Ramos (cell line): Measurements from ENCODE around the gene CR1.
"Not testable (repeated sequence)": the region's sequence is repeated elsewhere in the genome, so short reads cannot be mapped to it uniquely, and the experiment has no call there.

ENCODE experiments used
- in situ Hi-C: fragments of 300-500 bp; cut with MboI; formaldehyde crosslinking; loops from one replicate; pipeline ENCODE4 v1.14.3; 2022; ENCODE audit warnings: low sequenced_read_pairs; ENCODE audit not compliant: unreplicated experiment

The CR1 gene

DNA sequence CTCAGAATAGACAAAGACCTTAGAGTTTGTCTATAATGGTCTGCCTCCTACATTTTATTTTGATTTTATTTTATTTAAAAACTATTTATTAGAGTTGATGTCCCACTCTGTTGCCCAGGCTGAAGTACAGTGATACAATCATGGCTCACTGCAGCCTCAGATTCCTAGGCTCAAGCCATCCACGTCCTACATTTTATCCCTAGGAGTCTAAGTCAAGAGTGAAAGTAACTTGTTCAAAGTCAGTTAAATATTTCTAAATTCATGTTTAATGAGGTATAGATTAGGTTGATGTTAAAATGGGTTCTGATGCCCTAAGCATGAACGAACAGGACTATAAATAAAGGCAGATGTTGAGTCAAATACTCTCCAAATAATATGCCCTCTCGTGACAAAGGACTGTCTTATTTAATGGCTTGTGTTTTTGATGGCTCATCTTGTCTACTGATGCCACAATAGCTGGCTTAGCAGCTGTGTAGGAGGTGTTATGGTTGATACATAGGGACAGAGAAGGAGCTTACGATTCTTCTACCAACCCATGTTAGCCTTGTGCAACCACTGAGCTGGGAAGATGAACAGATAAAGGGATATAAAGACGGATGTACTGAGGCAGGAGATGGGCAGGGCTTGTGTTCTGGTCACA lies 83.0 kb downstream of the CR1 start:
- in situ Hi-C loops: no loop called here

GRCh38 chr1:207579436-207579799 lies 83.5 kb downstream of the CR1 start:
- in situ Hi-C loops: no loop called here

DNA sequence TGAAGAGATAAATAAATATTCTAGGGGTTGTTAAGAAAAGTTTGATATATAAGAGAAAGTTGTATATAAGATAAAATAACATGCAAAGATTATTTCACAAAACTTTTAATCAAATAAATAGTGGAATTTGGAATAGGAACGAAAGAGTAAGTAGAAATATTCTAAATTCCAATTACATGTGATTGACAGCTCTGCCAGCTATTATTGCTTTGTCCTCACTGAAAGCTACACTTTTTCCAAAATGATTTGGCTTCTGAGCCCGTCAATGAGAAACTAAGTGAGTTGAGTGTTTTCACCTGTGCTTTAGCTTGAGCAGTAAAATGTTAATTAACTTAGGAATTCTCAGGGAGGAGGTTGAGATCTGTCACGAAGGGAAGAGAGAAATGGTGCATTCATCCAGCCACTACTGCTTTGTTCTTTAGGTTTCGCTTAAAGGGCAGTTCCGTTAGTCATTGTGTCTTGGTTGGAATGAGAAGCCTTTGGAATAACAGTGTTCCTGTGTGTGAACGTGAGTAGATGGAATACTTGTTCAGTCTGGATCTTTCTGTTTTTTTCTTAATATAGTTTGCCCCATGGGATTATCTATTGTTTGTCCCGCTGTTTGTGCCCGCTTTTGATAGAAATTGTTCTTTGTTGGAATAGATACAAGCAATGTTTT lies 85.7 kb downstream of the CR1 start:
- in situ Hi-C loops: no loop called here

GRCh38 chr1:207589506-207589905 lies 93.5 kb downstream of the CR1 start:
- in situ Hi-C loops: not testable (repeated sequence)

DNA sequence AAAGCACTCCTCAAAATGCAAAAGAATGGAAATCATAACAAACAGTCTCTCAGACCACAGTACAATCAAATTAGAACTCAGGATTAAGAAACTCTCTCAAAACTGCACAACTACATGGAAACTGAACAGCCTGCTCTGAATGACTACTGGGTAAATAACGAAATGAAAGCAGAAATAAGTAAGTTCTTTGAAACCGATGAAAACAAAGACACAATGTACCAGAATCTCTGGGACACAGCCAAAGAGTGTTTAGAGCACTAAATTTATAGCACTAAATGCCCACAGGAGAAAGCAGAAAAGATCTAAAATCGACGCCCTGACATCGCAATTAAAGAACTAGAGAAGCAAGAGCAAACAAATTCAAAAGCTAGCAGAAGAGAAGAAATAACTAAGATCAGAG lies 95.2 kb downstream of the CR1 start:
- in situ Hi-C loops: not testable (repeated sequence)

- in situ Hi-C loops: not testable (repeated sequence)
Observed at GRCh38 chr1:207594095-207594494, 98.1 kb downstream of the CR1 start.

GRCh38 chr1:207603777-207604176 lies 107.8 kb downstream of the CR1 start:
- in situ Hi-C loops: no loop called here

DNA sequence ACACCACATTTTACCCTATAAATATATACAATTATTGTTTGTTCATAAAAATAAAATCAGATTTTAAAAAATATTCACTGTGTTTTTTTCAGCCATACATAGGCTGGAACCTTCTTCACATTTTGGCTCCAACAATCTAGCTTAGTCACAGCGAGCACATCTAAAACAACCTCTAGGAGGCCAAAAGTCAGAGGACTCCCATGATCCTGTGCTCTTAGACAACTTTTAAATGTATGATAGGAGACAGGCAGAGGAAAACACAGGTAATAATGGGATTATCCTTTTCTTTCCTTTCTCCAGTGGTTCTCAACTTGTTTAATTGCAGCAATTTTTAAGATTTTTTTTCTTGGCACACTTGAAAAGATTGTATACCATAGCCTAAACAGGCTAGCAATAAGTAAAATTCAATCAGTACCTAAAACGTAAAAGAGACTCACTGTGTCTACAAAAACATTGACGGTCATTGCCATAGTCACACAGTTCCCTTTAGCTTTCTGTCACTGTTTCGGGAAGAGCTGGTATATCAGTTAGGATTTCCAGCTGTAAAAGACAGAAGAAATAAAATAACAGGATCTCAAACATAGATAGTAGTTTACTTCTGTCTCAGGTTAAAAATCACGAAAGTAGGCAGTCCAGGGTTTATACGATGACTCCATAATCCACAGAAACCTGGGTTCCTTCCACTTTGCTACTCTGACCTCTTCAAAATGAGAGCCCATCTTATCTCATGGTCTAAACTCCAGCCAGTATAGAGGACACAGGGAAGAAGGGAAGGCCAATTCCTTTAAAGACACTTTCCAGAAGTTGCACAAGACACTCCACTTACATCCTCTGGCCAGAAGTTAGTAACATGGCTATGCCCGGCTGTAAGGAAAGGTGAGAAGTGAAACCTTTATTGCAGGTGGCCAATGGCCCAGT lies 109.7 kb downstream of the CR1 start:
- in situ Hi-C loops: no loop called here

- in situ Hi-C loops: no loop called here
Observed at GRCh38 chr1:207606362-207606755, 110.4 kb downstream of the CR1 start.

DNA sequence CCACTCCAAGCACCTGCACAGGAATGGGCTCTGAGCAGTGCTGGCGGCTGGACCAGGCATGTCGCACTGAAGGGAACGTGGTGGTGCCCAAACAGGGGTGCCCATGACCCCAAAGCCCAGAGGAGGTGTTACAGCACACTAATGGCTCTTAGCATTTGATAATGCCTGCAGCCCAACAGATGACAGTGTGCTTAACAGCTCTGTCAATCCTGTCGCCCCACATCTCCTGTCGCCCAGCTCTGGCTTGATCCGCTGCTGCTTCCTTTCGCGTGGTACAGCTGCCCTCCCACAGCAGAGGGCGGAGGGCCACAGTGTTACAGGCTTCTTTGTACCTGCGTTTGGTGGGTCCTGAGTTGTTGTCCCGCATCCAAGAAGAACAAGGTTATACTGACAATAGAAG lies 116.8 kb downstream of the CR1 start:
- in situ Hi-C loops: no loop called here

DNA sequence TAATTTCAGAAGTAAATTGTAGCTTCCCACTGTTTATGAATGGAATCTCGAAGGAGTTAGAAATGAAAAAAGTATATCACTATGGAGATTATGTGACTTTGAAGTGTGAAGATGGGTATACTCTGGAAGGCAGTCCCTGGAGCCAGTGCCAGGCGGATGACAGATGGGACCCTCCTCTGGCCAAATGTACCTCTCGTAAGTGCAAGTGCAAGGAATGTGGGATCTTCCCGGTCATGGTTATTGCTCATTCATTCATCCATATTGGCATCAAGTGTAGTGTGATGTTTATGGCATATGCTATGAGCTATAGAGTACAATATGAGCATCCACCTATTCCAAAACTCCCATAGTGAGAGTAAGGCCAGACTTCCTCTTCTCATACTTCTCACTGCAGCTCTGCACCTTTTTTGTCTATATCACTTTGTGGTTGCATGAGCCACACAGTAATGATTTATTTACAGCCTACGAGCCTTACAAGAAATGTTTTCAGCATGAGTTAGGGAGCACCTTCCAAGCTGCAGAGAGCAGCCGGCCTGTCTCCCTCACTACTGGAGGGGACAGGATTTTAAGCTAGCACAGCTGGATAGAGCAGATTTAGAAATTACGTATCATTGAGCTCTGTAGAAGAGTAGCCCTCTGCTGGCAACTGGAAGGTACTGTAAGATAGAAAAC lies 124.0 kb downstream of the CR1 start:
- in situ Hi-C loops: no loop called here

DNA sequence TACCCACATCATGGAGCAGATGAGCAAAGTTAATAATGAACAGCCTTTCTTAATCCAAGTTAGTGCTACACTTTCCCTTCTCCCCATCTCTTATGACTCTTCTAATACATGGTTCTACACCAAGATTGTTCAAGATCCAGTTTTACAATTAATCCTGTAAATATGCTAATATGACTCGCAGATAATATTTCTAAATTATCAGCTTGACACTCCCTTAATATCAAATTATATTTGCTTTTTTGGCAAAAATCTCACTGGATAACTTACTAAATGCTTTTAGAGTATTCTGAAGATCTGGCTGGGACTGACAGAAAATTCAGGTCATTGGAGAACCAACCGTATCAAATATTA lies 124.6 kb downstream of the CR1 start:
- in situ Hi-C loops: no loop called here

- in situ Hi-C loops: not testable (repeated sequence)
Observed at GRCh38 chr1:207625504-207626071, 129.6 kb downstream of the CR1 start.

DNA sequence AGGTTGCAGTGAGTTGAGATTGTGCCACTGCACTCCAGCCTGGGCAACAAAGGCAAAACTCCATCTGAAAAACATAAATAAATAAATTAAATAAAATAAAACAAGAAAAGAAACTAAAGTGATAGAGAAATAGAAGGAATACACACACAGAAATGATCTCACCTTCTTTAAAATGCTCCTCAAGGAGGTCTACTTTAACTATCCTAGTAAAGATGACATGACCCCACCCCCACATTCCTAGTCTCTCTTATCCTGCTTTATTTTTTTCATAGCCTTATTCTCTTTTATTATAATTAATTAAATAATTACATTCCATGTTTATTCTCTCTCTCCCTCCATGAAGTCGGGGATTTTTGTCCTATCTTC lies 131.0 kb downstream of the CR1 start:
- in situ Hi-C loops: no loop called here

DNA sequence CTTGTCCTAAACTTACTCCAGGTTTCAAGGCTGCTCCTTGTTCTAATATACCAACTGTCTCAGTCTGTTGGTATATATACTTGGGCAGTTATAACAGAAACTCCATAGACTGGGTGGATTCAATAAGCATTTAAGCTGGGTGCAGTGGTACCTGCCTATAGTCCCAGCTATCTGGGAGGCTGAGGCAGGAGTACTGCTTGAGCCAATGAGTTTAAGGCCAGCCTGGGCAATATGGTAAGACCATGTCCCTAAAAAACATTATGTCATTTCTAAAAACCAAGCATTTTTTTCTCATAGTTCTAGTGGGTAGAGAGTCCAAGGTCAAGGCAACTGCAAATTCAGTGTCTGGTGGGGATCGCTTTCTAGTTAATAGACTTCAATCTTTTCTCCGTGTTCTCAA lies 131.5 kb downstream of the CR1 start:
- in situ Hi-C loops: no loop called here

DNA sequence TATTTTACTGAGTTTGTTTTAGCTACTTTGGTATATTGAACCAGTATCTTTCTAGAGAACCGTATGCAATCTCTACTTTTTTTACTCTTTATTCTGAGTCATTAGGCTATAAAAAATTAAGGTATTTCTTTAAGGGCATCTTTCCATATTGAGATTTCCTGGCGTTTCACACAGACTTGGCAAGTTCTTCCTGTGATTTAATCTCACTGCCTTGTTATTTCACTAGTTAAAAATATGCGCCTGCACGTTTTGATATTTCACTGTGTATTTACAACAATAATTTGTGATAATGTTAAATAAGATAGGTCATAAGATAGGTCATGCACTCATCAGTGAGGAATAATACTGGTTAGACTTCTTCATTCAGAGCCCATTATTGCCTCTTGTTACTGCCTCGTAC lies 132.8 kb downstream of the CR1 start:
- in situ Hi-C loops: no loop called here

DNA sequence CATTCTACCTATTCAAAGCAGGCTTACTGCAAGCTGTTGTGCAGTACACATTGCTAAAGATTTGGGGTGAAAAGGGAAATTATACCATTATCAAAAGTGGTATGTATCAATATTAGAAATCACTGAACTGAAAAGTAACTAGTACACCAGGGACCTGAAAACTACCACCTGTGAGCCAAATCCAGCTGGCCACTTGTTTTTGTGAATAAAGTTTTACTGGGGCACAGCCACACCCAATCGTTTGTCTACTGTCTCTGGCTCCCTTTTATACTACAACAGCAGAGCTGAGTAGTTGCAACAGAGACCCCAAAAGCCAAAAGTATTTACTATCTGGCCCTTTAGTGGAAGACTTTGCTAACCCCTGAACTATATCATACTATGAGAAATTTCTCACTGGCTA lies 135.2 kb downstream of the CR1 start:
- in situ Hi-C loops: no loop called here

DNA sequence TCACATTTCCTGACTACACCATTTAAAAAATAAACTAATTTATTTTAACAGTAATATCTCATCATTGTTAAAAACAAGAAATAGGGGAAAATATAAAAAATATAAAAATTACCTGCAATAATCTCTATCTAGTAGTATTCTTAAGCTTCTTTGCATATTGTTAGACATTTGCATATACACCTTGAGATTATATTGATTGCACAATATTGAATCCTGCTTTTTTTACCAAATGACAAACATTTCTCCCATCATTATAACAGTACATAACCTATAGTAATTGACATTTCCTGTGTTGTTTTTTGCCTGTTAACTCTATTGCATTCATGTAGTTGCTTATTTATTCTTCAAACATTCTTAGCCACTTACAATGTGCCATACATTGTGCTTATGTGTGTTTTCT lies 137.3 kb downstream of the CR1 start:
- in situ Hi-C loops: no loop called here

- in situ Hi-C loops: not testable (repeated sequence)
Observed at GRCh38 chr1:207633699-207634289, 137.8 kb downstream of the CR1 start.

DNA sequence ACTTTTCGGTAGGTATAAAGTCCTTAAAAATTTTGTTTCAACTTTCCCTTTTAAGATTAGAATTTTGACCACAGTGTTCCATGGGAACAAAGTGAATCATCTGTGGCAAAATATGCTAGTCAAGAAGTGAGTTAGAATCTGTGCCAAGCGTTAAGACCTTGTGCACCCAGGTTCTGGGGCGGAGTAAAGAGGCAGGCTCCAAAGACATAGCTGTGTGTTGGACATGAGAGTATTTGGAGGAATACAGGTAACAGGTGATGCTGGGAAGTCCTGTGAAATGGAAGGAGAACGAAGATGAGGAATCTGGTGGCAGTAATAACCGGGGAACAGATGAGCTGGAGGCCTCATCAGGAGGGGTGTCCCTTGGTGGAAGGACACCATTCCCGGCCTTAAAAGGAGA lies 138.3 kb downstream of the CR1 start:
- in situ Hi-C loops: not testable (repeated sequence)
